Loucy (cell line): ENCODE measurements around the gene PNPLA1.

Source experiments
- H2AFZ ChIP-seq: fragments of 200-600 bp; sonication (generic); 2 replicates; pipeline ENCODE4 v1.6.0; 2016; ENCODE audit warnings: antibody characterized with exemption, mild to moderate bottlenecking, low read length, moderate library complexity
- H3F3A ChIP-seq: fragments of 200-600 bp; 2 replicates; pipeline ENCODE4 v1.6.0; 2016; ENCODE audit warnings: antibody characterized with exemption, low read depth, mild to moderate bottlenecking
- H3K27me3 ChIP-seq: fragments of 200-600 bp; sonication (generic); 2 replicates; pipeline ENCODE4 v1.6.1; 2014; ENCODE audit warnings: low read length, mild to moderate bottlenecking; ENCODE audit not compliant: insufficient read depth, poor library complexity, severe bottlenecking
- H3K36me3 ChIP-seq: fragments of 200-600 bp; sonication (generic); 2 replicates; pipeline ENCODE4 v1.6.1; 2016; ENCODE audit warnings: low read length; ENCODE audit not compliant: insufficient read depth
- H3K4me1 ChIP-seq: fragments of 200-600 bp; sonication (generic); 2 replicates; pipeline ENCODE4 v1.5.1; 2014; ENCODE audit warnings: low read length, mild to moderate bottlenecking; ENCODE audit not compliant: insufficient read depth, poor library complexity, severe bottlenecking
- H3K4me2 ChIP-seq: fragments of 200-600 bp; sonication (generic); 2 replicates; pipeline ENCODE4 v1.6.0; 2014; ENCODE audit warnings: antibody characterized with exemption, low read length, low read depth, mild to moderate bottlenecking; ENCODE audit not compliant: poor library complexity, severe bottlenecking
- H3K4me3 ChIP-seq: fragments of 200-600 bp; sonication (generic); 2 replicates; pipeline ENCODE4 v1.5.1; 2014; ENCODE audit warnings: low read length, mild to moderate bottlenecking, mixed read lengths; ENCODE audit not compliant: poor library complexity, severe bottlenecking
- H3K79me2 ChIP-seq: fragments of 200-600 bp; sonication (generic); 2 replicates; pipeline ENCODE4 v1.6.1; 2014; ENCODE audit warnings: low read length; ENCODE audit not compliant: insufficient read depth
- H3K9ac ChIP-seq: fragments of 200-600 bp; sonication (generic); 2 replicates; pipeline ENCODE4 v1.6.0; 2014; ENCODE audit warnings: mild to moderate bottlenecking, low read depth, low read length, moderate library complexity; ENCODE audit not compliant: poor library complexity, severe bottlenecking
- H3K9me2 ChIP-seq: fragments of 200-600 bp; sonication (generic); replicated peaks from 2 replicates; pipeline ENCODE4 v1.6.1; 2016; ENCODE audit warnings: low read depth, low read length, mixed read lengths
- H3K9me3 ChIP-seq: fragments of 200-600 bp; sonication (generic); 2 replicates; pipeline ENCODE4 v1.6.1; 2014; ENCODE audit warnings: mild to moderate bottlenecking, antibody characterized with exemption, low read length, low read depth; ENCODE audit not compliant: insufficient read depth
- H4K20me1 ChIP-seq: fragments of 200-600 bp; sonication (generic); 2 replicates; pipeline ENCODE4 v1.6.0; 2014; ENCODE audit warnings: antibody characterized with exemption, low read length, mild to moderate bottlenecking; ENCODE audit not compliant: insufficient read depth, poor library complexity, severe bottlenecking
- EZH2phosphoT487 ChIP-seq: fragments of 200-600 bp; IDR thresholded peaks from 2 replicates; pipeline ENCODE4 v1.6.1; 2018; ENCODE audit warnings: antibody characterized with exemption, mild to moderate bottlenecking, moderate library complexity, borderline replicate concordance
- TF ChIP-seq, protein P1 (sequence below): fragments of 200-600 bp; sonication (generic); conservative IDR thresholded peaks from 2 replicates; pipeline ENCODE4 v1.5.1; 2014; ENCODE audit warnings: mild to moderate bottlenecking, antibody characterized with exemption, low read length

PNPLA1 gene

GRCh38 chr6:36285187-36285671, 15.4 kb downstream of the PNPLA1 start:
- Histone ChIP-seq H3K79me2 (no peaks in the 10 kb centered on the region), H3K4me3 (no peak overlapping the region), H3F3A (no peaks in the 10 kb centered on the region), H3K4me1 (peaks cover 9% of the 10 kb centered on the region), H3K36me3 (no peaks in the 10 kb centered on the region), H3K9me3 (no peaks in the 10 kb centered on the region), H2AFZ (no peak overlapping the region), H3K9ac (no peak overlapping the region), H3K27me3 (no peaks in the 10 kb centered on the region), H3K4me2 (no peak overlapping the region), H4K20me1 (no peaks in the 10 kb centered on the region), H3K9me2 (no peaks in the 10 kb centered on the region)
- no peak for TF ChIP-seq EZH2phosphoT487
- TF ChIP-seq, protein P1, sequence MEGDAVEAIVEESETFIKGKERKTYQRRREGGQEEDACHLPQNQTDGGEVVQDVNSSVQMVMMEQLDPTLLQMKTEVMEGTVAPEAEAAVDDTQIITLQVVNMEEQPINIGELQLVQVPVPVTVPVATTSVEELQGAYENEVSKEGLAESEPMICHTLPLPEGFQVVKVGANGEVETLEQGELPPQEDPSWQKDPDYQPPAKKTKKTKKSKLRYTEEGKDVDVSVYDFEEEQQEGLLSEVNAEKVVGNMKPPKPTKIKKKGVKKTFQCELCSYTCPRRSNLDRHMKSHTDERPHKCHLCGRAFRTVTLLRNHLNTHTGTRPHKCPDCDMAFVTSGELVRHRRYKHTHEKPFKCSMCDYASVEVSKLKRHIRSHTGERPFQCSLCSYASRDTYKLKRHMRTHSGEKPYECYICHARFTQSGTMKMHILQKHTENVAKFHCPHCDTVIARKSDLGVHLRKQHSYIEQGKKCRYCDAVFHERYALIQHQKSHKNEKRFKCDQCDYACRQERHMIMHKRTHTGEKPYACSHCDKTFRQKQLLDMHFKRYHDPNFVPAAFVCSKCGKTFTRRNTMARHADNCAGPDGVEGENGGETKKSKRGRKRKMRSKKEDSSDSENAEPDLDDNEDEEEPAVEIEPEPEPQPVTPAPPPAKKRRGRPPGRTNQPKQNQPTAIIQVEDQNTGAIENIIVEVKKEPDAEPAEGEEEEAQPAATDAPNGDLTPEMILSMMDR = no peak

DNA sequence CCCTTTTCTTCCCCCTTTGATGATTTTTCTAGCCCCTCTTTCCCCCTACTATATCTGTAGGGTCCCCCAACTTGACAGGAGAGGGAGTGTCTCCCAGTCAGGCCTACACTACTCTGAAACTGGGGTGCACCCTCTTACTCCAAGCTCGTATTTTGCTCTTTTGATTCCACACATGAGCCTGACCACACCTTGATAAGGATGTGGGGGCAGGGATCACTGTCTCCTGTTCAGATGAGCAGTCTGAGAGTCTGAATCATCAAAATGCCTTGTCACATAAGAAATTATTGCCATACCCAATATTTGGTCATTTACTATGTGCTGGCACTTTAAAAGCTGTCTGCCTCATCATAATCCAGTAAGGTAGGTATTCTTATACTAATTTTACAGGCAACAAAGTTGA, 15.9 kb downstream of the PNPLA1 start:
- no peaks in the 10 kb centered on the region for H3K79me2 ChIP-seq
- H3K9me2 ChIP-seq = no peaks in the 10 kb centered on the region
- H3K4me3 ChIP-seq = no peak overlapping the region
- H3F3A ChIP-seq = no peaks in the 10 kb centered on the region
- H3K4me1 ChIP-seq = peaks cover 9% of the 10 kb centered on the region
- H3K9me3 ChIP-seq = no peaks in the 10 kb centered on the region
- no peak for TF ChIP-seq EZH2phosphoT487
- TF ChIP-seq, protein P1 = no peak
- no peaks in the 10 kb centered on the region for H4K20me1 ChIP-seq
- H3K9ac ChIP-seq = no peak overlapping the region
- no peaks in the 10 kb centered on the region for H3K36me3 ChIP-seq
- no peak overlapping the region for H2AFZ ChIP-seq
- H3K4me2 ChIP-seq = no peak overlapping the region
- no peaks in the 10 kb centered on the region for H3K27me3 ChIP-seq

- TF ChIP-seq EZH2phosphoT487 = no peak
- TF ChIP-seq, protein P1 = no peak
- H3K4me2 ChIP-seq = no peak overlapping the region
- no peak overlapping the region for H3K4me3 ChIP-seq
- H4K20me1 ChIP-seq = no peaks in the 10 kb centered on the region
- no peaks in the 10 kb centered on the region for H3K9me3 ChIP-seq
- H3F3A ChIP-seq = no peaks in the 10 kb centered on the region
- no peaks in the 10 kb centered on the region for H3K27me3 ChIP-seq
- H3K4me1 ChIP-seq = peaks cover 9% of the 10 kb centered on the region
- no peaks in the 10 kb centered on the region for H3K9me2 ChIP-seq
- no peak overlapping the region for H2AFZ ChIP-seq
- no peaks in the 10 kb centered on the region for H3K36me3 ChIP-seq
- no peak overlapping the region for H3K9ac ChIP-seq
- no peaks in the 10 kb centered on the region for H3K79me2 ChIP-seq
Observed at GRCh38 chr6:36286858-36287257, 17.0 kb downstream of the PNPLA1 start.
